Measurements from ENCODE around the gene CTRB1.
A peak's percentile ranks its signal among the peaks of the same experiment; 100 is the strongest.
"Not testable (repeated sequence)": the region's sequence is repeated elsewhere in the genome, so short reads cannot be mapped to it uniquely, and the experiment has no call there.

CTRB1 gene

DNA sequence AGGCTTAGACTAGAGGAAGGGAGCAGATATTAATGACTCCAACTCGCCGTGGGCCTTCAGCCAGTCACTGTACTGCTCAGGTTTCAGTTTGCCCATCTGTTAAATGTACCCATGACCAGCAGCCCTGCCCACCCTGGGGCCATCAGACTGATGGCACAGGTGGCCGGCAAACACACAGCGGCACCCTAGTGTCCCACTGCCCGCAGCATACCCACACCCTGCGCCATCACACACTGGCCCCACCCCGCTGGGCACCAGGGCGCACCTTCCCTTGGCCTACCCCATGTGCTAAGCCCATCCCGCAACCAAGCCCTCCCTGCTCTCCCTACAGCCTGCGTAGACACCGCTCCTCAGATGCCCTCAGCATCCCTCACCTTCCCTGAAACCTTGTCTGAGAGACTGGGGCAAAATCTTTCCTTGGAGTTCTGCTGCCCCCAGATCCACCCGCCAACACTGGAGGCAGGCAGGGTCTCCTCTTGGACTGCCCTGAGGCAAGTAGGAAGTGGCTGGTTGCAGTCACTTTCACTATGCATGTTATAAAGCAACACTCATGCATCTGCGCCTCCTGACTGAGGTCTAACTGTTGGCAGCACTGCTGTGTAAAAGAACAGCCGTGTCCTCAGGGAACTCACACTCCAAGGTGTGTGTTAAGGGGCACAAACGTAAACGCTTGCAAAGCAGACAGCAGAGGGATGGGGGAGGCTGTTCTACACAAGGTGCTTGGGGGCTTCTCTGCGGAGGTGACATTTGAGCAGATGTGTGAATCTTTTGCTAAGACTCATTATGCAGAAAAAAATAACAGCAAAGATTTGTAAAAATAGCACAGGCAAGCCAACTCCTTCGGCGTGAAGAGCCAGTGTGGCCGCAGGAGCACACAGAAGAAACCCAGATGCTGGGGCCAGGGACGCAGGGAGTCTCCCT is 39.4 kb downstream of the CTRB1 start:
- no peak for DNase-seq

GRCh38 chr16:75258807-75259141 is 40.0 kb downstream of the CTRB1 start:
- DNase-seq: no peak

GRCh38 chr16:75260851-75261589 is 42.2 kb downstream of the CTRB1 start:
- no peak for DNase-seq

GRCh38 chr16:75261590-75262078 is 42.8 kb downstream of the CTRB1 start:
- DNase-seq: no peak

GRCh38 chr16:75262104-75262799 is 43.5 kb downstream of the CTRB1 start:
- peak; percentile 55 for DNase-seq

- DNase-seq: no peak
These were observed 44.0 kb downstream of the CTRB1 start for GRCh38 chr16:75262800-75263127.

DNA sequence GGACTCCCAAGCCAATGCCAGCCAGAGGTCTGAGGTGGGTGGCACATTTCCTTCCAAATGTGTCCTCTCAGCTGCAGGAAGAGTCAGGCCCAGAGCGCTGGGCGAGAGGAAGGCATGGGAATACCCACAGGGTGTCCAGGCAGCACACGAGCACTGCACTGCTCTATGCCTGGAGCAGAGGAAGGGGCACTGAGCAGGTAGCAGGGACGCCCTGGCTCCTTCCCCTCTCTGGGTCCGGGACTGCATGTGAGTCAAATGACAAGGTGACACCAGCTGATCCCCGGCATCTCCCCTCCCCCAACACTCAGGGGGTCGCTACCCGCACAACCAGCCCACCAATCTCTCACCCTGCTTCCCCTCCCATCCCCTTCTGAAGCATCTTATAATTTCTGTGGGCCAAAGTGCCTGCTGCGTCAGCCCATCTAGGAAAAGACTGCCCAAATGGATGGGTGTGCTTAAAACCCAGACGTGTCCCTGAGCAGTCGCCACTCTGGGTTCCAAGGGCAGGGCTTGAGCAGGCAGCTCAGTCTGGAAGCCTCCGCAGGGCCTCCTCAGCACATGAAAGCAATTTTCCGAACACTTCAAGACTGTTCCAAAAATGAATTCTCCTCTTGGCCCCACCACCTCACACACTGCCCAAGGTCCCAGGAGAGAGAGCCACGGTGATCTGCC is 44.6 kb downstream of the CTRB1 start:
- no peak for DNase-seq

GRCh38 chr16:75263963-75264445 is 45.2 kb downstream of the CTRB1 start:
- no peak for DNase-seq

- DNase-seq: no peak
These were observed 45.7 kb downstream of the CTRB1 start for GRCh38 chr16:75264457-75264998.

- no peak for DNase-seq
These were observed 46.5 kb downstream of the CTRB1 start for GRCh38 chr16:75264999-75265910.

- DNase-seq: no peak
These were observed 47.3 kb downstream of the CTRB1 start for GRCh38 chr16:75265911-75266701.

- DNase-seq: no peak
These were observed 48.2 kb downstream of the CTRB1 start for GRCh38 chr16:75266738-75267630.

DNA sequence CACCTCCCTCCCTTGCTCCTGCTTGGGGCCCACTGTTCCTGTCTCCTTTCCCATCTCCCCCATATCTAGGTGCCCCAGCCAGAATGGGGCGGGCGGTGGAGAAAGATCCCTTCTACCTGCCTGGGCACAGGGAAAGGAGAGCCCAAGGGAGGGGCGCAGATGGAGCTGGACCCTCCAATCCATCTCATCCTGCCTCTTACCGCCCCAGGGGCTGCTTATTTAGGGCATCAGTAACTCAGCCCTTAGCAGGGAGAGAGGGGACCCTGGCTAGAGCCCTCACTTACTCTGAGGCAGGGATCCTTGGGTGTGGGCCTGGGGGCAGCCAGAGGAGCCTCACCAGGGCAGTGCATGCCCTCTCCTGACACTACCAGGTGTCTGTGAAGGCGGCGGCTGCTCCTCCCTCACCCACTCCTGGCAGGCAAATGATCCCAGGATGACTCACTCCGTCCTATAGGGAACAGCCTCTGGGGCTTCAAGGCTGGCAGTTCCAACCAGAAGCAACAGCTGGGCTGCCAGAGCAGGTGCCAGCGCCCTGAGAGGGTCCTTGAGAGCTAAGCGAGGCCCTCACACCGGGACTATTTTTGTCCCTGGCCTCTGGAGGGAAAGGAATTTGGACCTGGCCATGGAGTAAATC is 49.0 kb downstream of the CTRB1 start:
- DNase-seq: no peak

DNA sequence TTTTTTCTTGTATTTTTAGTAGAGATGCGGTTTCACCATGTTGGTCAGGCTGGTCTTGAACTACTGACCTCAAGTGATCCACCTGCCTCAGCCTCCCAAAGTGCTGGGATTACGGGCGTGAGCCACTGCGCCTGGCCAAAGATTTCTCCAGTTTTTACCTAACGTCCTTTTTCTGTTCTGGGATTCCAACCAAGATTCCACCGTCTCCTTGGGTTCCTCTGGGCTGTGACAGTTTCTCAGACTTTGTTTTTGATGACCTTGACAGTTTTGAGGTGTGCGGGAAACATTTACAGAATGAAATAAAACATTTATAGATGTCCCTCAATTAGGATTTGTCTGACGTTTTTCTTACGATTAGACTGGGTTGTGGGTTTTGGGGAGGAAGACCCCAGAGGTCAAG is 50.6 kb downstream of the CTRB1 start:
- DNase-seq: not testable (repeated sequence)

DNA sequence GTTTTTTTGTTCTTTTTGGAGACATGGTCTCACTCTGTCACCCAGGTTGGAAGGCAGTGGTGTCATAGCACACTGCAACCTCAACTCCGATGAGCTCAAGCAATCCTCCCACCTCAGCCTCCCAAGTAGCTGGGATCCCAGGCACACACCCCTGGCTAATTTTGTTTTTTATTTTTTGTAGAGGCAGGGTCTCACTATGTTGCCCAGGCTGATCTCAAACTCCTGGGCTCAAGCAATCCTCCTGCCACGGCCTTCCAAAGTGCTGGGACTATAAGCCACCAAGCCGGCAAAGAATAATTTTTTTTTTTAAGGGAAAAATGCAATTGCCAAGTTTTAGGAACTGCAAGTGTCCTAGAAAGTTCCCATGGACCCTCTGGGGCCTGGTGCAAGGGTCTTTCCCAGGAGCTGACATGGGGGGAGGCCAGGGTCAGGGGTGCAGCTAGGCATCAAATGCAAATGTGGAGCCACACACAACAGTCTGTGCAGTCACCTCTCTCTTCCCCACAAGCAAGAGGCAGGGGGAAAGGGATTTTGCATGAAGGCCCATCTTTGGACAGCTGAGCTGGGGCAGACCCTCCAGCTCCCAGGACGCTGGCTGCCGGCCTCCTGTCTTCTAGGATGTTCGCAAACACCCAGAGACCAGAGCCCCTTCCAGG is 52.8 kb downstream of the CTRB1 start:
- DNase-seq: no peak

GRCh38 chr16:75272097-75272551 is 53.3 kb downstream of the CTRB1 start:
- no peak for DNase-seq

DNA sequence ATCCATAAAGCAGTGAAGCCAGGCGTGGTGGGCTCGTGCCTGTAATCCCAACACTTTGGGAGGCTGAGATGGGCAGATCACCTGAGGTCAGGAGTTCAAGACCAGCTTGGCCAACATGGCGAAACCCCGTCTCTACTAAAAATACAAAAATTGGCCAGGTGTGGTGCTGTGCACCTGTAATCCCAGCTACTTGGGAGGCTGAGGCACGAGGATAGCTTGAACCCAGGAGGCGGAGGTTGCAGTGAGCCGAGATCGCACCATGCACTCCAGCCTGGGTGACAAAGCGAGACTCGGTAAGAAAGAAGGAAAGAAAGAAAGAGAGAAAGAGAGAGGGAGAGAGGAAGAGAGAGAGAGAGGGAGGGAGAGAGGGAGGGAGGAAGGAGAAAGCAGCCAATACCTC is 53.8 kb downstream of the CTRB1 start:
- DNase-seq: not testable (repeated sequence)

Data from activated effector memory CD4-positive, alpha-beta T cell treated with anti-CD3 and anti-CD28 coated beads, Interleukin-2, amount 50 U/mL, for 16 hours (primary cell).